Sigmoid colon (tissue), 4 donors: ENCODE measurements around the gene KLHL35.

ENCODE experiments used
- POLR2A ChIP-seq, 2 donors: fragments of 450-650 bp; IDR thresholded peaks; one replicate each; pipeline ENCODE4 v1.6.1; 2016; ENCODE audit warnings: antibody characterized with exemption in 2 of 2, mild to moderate bottlenecking in 2 of 2, moderate library complexity in 2 of 2
- POLR2AphosphoS5 ChIP-seq, 4 donors: sonication (generic); formaldehyde crosslinking; IDR thresholded peaks; one replicate each; pipeline ENCODE4 v1.6.1; 2017; ENCODE audit warnings: antibody characterized with exemption in 4 of 4
- TF ChIP-seq, protein P1 (sequence below), 4 experiments: fragments of 450-650 bp in 3 of 4; fragments of 200-600 bp in 1 of 4; IDR thresholded peaks; one replicate each; pipeline ENCODE4 v1.5.1; 2016 to 2019; ENCODE audit warnings: antibody characterized with exemption in 4 of 4, mild to moderate bottlenecking in 3 of 4, moderate library complexity in 2 of 4

DNA sequence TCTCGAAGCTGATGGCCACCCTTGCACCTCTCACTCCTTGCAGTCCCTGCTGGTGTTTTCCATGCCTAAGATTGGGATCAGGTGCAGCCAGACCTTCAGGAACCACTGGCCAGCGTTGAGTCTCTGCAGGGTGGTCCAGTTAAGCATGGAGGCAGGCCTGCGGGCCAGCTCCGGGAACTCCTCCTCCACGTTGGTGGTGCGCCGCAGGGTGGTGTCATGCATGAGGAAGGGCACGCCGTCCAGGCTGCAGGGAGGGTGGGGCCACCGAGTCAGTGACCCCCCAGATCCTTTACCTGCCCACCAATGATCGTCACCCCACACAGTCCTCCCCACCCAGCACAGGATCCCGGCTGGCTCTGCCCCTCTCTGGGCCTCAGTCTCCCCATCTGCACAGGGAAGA, 10.0 kb upstream of the KLHL35 start:
- TF ChIP-seq, protein P1, sequence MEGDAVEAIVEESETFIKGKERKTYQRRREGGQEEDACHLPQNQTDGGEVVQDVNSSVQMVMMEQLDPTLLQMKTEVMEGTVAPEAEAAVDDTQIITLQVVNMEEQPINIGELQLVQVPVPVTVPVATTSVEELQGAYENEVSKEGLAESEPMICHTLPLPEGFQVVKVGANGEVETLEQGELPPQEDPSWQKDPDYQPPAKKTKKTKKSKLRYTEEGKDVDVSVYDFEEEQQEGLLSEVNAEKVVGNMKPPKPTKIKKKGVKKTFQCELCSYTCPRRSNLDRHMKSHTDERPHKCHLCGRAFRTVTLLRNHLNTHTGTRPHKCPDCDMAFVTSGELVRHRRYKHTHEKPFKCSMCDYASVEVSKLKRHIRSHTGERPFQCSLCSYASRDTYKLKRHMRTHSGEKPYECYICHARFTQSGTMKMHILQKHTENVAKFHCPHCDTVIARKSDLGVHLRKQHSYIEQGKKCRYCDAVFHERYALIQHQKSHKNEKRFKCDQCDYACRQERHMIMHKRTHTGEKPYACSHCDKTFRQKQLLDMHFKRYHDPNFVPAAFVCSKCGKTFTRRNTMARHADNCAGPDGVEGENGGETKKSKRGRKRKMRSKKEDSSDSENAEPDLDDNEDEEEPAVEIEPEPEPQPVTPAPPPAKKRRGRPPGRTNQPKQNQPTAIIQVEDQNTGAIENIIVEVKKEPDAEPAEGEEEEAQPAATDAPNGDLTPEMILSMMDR (IDR thresholded peaks at IDR 0.05), result no peak
- TF ChIP-seq POLR2A (IDR thresholded peaks at IDR 0.05), result no peak
- no peak for TF ChIP-seq POLR2AphosphoS5 (IDR thresholded peaks at IDR 0.05)
